ENCODE data around the gene OR52E4. TPM values are rescaled to one million over a fixed set of nuclear protein-coding genes. Genes with fewer than 3 reads are reported as not detected.

Gene OR52E4
- total RNA-seq, 2 experiments from 2014 or later, result not detected

Other genes with a start within 250 kb of the OR52E4 start
- gene TRIM5, start 195.6 kb upstream of the OR52E4 start, total RNA-seq, result 10 to 100 TPM; 25.0 to 35.4 TPM
- gene TRIM22, start 190.8 kb upstream of the OR52E4 start, total RNA-seq, result 100 to 1,000 TPM; 139 to 238 TPM
- under 1 TPM; 0.28 to 0.41 TPM for gene OR56B1, start 144.2 kb upstream of the OR52E4 start, total RNA-seq
- gene OR52N4, start 126.4 kb upstream of the OR52E4 start, total RNA-seq, result under 1 TPM; 0.23 to 0.67 TPM
- not detected for gene OR52N5, start 97.3 kb upstream of the OR52E4 start, total RNA-seq
- gene OR52N1, start 89.4 kb upstream of the OR52E4 start, total RNA-seq, result not detected
- gene OR52N2, start 71.7 kb upstream of the OR52E4 start, total RNA-seq, result not detected
- not detected for gene OR52E6, start 38.7 kb upstream of the OR52E4 start, total RNA-seq
- not detected for gene OR52E8, start 22.9 kb upstream of the OR52E4 start, total RNA-seq
- gene OR52E5, start 12.6 kb downstream of the OR52E4 start, total RNA-seq, result not detected
- not detected for gene OR56A3, start 61.6 kb downstream of the OR52E4 start, total RNA-seq
- gene OR56A5, start 87.9 kb downstream of the OR52E4 start, total RNA-seq, result not detected
- gene OR52L1, start 106.4 kb downstream of the OR52E4 start, total RNA-seq, result not detected
- gene OR56A4, start 126.3 kb downstream of the OR52E4 start, total RNA-seq, result not detected
- not detected for gene OR56A1, start 150.1 kb downstream of the OR52E4 start, total RNA-seq
- gene OR56B4, start 227.1 kb downstream of the OR52E4 start, total RNA-seq, result not detected

Data from activated CD8-positive, alpha-beta memory T cell treated with anti-CD3 and anti-CD28 coated beads, Interleukin-2, amount 10 ng/mL, durations not matched to agents 7 days and 5 days (primary cell).